GM12892 (cell line): Measurements from ENCODE around the gene ABCD4.

Experiments
- POLR2A ChIP-seq: IDR thresholded peaks from 2 replicates; pipeline ENCODE4 v1.6.1; 2011; ENCODE audit warnings: low read depth, low read length, control low read depth
- POLR2AphosphoS5 ChIP-seq: IDR thresholded peaks from 2 replicates; pipeline ENCODE4 v1.6.1; 2011; ENCODE audit warnings: low read depth, low read length, control low read depth

DNA sequence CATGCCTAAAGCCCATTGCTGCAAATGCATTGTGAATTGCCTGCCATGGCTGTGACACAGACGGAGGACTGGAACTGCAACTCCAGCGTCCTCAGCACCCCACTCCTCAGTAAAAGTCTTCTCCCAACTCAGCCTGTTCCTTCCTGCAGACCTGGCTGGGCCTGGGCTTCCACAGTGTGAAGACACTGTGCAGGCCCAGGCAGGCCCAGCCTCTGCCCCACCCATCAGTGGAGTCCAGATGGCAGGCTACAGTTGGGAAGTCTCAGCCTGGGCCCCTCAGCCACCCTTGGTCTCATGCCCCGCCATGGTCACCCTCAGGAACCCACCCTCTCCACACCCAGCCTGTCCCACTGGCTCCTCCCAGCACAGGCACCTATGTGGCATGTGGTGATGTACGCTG lies 41.4 kb downstream of the ABCD4 start:
- TF ChIP-seq POLR2A (no peak), POLR2AphosphoS5 (no peak)
